ENCODE results near the gene TMEM190. TPM values are rescaled to one million over a fixed set of nuclear protein-coding genes. Genes with fewer than 3 reads are reported as not detected.
A peak's percentile ranks its signal among the peaks of the same experiment; 100 is the strongest.

Gene TMEM190
- total RNA-seq, 1 experiment from 2014 or later, result 0.74 TPM

GRCh38 chr19:55384131-55384919, 7.7 kb downstream of the TMEM190 start, which contains the start of gene TMEM238:
TMEM238 (minus strand) TSS chr19:55384292; CDS start chr19:55384259, 33 bp downstream.
- BruUV-seq (replicated peaks), result no TSS peak
- H3K4me1 ChIP-seq (ENCODE audit: control insufficient read depth, insufficient read depth, low read length), result peaks cover 30% of the 10 kb centered on the region
- ATAC-seq, result peak; percentile 28
- H3K36me3 ChIP-seq (ENCODE audit: control insufficient read depth, insufficient read depth, low read length), result peaks cover 22% of the 10 kb centered on the region
- ChIA-PET POLR2A (interaction anchor here (0.6 to 1.4 kb wide), 4 partner anchors 33 to 280 kb away, joined by 3 read pairs; partner anchors contain the start of gene KMT5C), CTCF (interaction anchor here (0.6 to 1.4 kb wide), 6 partner anchors 70 to 909 kb away, joined by 3 to 7 read pairs (median 6); no protein-coding TSS in a partner anchor)
- no peaks in the 10 kb centered on the region for H3K9me3 ChIP-seq (ENCODE audit: control insufficient read depth, insufficient read depth, low read depth, low read length)
- H3K27ac ChIP-seq (ENCODE audit: low read length), result peak within 1 kb of the TSS; percentile 97
- peak within 1 kb of the TSS; percentile 75 to 98 for H3K4me3 ChIP-seq (ENCODE audit: low read depth in 2 of 2, low read length in 2 of 2)
- TF ChIP-seq SIN3A (IDR thresholded peaks at IDR 0.05; ENCODE audit: borderline replicate concordance, insufficient read depth, low read depth, low read length) (no peak), POLR2AphosphoS5 (IDR thresholded peaks at IDR 0.05; ENCODE audit: low read depth, low read length) (peak; percentile 17; the same call in 1 of the 2 replicates)
- H3K27me3 ChIP-seq (ENCODE audit: control insufficient read depth, insufficient read depth, low read length), result no peaks in the 10 kb centered on the region
- intact Hi-C loops (cut with micrococcal nuclease; ENCODE audit: unreplicated experiment), result no loop called here
- DNase-seq (ENCODE audit: low read depth, low spot score), result no peak
- in situ Hi-C loops (cut with HindIII; ENCODE audit: low pct_unique_long_range_greater_than_20kb, low sequenced_read_pairs), result no loop called here

- TF ChIP-seq TCF7L2 (IDR thresholded peaks at IDR 0.05; ENCODE audit: low read depth, low read length) (no peak), POLR2AphosphoS5 (IDR thresholded peaks at IDR 0.05; ENCODE audit: low read depth, low read length) (no peak; the same call in 1 of the 2 replicates), SIN3A (IDR thresholded peaks at IDR 0.05; ENCODE audit: borderline replicate concordance, insufficient read depth, low read depth, low read length) (no peak)
- TF ChIP-seq, protein P1, sequence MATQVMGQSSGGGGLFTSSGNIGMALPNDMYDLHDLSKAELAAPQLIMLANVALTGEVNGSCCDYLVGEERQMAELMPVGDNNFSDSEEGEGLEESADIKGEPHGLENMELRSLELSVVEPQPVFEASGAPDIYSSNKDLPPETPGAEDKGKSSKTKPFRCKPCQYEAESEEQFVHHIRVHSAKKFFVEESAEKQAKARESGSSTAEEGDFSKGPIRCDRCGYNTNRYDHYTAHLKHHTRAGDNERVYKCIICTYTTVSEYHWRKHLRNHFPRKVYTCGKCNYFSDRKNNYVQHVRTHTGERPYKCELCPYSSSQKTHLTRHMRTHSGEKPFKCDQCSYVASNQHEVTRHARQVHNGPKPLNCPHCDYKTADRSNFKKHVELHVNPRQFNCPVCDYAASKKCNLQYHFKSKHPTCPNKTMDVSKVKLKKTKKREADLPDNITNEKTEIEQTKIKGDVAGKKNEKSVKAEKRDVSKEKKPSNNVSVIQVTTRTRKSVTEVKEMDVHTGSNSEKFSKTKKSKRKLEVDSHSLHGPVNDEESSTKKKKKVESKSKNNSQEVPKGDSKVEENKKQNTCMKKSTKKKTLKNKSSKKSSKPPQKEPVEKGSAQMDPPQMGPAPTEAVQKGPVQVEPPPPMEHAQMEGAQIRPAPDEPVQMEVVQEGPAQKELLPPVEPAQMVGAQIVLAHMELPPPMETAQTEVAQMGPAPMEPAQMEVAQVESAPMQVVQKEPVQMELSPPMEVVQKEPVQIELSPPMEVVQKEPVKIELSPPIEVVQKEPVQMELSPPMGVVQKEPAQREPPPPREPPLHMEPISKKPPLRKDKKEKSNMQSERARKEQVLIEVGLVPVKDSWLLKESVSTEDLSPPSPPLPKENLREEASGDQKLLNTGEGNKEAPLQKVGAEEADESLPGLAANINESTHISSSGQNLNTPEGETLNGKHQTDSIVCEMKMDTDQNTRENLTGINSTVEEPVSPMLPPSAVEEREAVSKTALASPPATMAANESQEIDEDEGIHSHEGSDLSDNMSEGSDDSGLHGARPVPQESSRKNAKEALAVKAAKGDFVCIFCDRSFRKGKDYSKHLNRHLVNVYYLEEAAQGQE (IDR thresholded peaks at IDR 0.05; ENCODE audit: insufficient read depth in 1 of 2, low read depth in 2 of 2, low read length in 1 of 2), result no peak
- TF ChIP-seq, protein P2, sequence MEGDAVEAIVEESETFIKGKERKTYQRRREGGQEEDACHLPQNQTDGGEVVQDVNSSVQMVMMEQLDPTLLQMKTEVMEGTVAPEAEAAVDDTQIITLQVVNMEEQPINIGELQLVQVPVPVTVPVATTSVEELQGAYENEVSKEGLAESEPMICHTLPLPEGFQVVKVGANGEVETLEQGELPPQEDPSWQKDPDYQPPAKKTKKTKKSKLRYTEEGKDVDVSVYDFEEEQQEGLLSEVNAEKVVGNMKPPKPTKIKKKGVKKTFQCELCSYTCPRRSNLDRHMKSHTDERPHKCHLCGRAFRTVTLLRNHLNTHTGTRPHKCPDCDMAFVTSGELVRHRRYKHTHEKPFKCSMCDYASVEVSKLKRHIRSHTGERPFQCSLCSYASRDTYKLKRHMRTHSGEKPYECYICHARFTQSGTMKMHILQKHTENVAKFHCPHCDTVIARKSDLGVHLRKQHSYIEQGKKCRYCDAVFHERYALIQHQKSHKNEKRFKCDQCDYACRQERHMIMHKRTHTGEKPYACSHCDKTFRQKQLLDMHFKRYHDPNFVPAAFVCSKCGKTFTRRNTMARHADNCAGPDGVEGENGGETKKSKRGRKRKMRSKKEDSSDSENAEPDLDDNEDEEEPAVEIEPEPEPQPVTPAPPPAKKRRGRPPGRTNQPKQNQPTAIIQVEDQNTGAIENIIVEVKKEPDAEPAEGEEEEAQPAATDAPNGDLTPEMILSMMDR (IDR thresholded peaks at IDR 0.05), result no peak
- H3K36me3 ChIP-seq (ENCODE audit: control insufficient read depth, insufficient read depth, low read length), result peaks cover 22% of the 10 kb centered on the region
- H3K27ac ChIP-seq (ENCODE audit: low read length), result peak overlapping the region; percentile 97
- H3K9me3 ChIP-seq (ENCODE audit: control insufficient read depth, insufficient read depth, low read depth, low read length), result no peaks in the 10 kb centered on the region
- no peak for DNase-seq (ENCODE audit: low read depth, low spot score)
- no peaks in the 10 kb centered on the region for H3K27me3 ChIP-seq (ENCODE audit: control insufficient read depth, insufficient read depth, low read length)
- ChIA-PET CTCF (interaction anchor here (1.4 kb wide), 1 partner anchor 129 kb away, joined by 5 read pairs; no protein-coding TSS in a partner anchor), POLR2A (interaction anchor here (0.6 to 1.0 kb wide), 2 partner anchors 32 to 47 kb away, joined by 3 read pairs; no protein-coding TSS in a partner anchor)
- in situ Hi-C loops (cut with HindIII; ENCODE audit: low pct_unique_long_range_greater_than_20kb, low sequenced_read_pairs) (no loop called here), intact Hi-C loops (cut with micrococcal nuclease; ENCODE audit: unreplicated experiment) (no loop called here)
- ATAC-seq, result peak; percentile 84
- TSS peak; percentile 92 for BruUV-seq (replicated peaks)
- H3K4me1 ChIP-seq (ENCODE audit: control insufficient read depth, insufficient read depth, low read length), result peaks cover 38% of the 10 kb centered on the region
- peak overlapping the region; percentile 75 to 98 for H3K4me3 ChIP-seq (ENCODE audit: low read depth in 2 of 2, low read length in 2 of 2)
Observed at GRCh38 chr19:55384920-55385723, 8.5 kb downstream of the TMEM190 start.
